GM12891 (cell line): Measurements from ENCODE around the gene PRDM16.

ENCODE experiments used
- POLR2AphosphoS5 ChIP-seq: IDR thresholded peaks from 2 replicates; pipeline ENCODE4 v1.6.1; 2011; ENCODE audit warnings: low read depth, low read length, control low read depth
- SPI1 ChIP-seq: IDR thresholded peaks from 2 replicates; pipeline ENCODE4 v1.6.1; 2011; ENCODE audit warnings: low read depth, low read length, control low read depth
- TAF1 ChIP-seq: IDR thresholded peaks from 2 replicates; pipeline ENCODE4 v1.6.1; 2011; ENCODE audit warnings: low read depth, low read length, control low read depth

DNA sequence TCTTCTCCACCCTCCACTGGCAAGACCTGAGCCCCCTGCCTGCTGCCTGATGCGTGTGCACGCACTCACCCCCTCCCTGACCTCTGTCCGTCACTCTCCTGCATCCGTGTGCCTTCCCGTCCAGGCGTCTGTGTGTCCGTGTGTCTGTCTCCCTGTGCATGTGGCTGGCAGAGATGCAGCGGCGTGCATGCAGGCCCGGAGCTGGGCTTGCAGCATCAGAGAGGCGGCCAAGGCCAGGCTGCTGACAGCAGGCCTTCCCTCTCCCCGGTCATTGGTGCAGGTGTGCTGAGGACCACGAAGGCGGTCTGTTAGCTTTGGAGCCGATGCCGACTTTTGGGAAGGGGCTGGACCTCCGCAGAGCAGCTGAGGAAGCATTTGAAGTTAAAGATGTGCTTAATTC lies 362.7 kb downstream of the PRDM16 start:
- no peak for TF ChIP-seq POLR2AphosphoS5
- TF ChIP-seq SPI1 = no peak
- no peak for TF ChIP-seq TAF1
